Activated T-helper 1 cell treated with Interleukin-2 at 50 U/mL for 16 hours (primary cell): Measurements from ENCODE around the gene SIGLEC12.
"Not testable (repeated sequence)": the region's sequence is repeated elsewhere in the genome, so short reads cannot be mapped to it uniquely, and the experiment has no call there.

Experiments used
- DNase-seq: peaks from one replicate; pipeline ENCODE4 v3.0.0-alpha.2; 2020; ENCODE audit warnings: low read depth

Gene SIGLEC12

GRCh38 chr19:51524666-51525264 is 23.2 kb upstream of the SIGLEC12 start:
- DNase-seq: no peak

- no peak for DNase-seq
Observed at GRCh38 chr19:51521781-51522180, 20.2 kb upstream of the SIGLEC12 start.

- no peak for DNase-seq
Observed at GRCh38 chr19:51521357-51521756, 19.8 kb upstream of the SIGLEC12 start.

GRCh38 chr19:51520728-51521127 is 19.1 kb upstream of the SIGLEC12 start:
- no peak for DNase-seq

GRCh38 chr19:51514866-51515481 is 13.4 kb upstream of the SIGLEC12 start:
- no peak for DNase-seq

GRCh38 chr19:51513968-51514367 is 12.4 kb upstream of the SIGLEC12 start:
- no peak for DNase-seq

- DNase-seq: no peak
Observed at GRCh38 chr19:51511353-51511752, 9.8 kb upstream of the SIGLEC12 start.

GRCh38 chr19:51509823-51510660 is 8.4 kb upstream of the SIGLEC12 start:
- DNase-seq: no peak

- no peak for DNase-seq
Observed at GRCh38 chr19:51508059-51508733, 6.6 kb upstream of the SIGLEC12 start.

GRCh38 chr19:51507640-51508058 is 6.0 kb upstream of the SIGLEC12 start:
- no peak for DNase-seq

- no peak for DNase-seq
Observed at GRCh38 chr19:51507192-51507591, 5.6 kb upstream of the SIGLEC12 start.

- DNase-seq: no peak
Observed at GRCh38 chr19:51505904-51506303, 4.3 kb upstream of the SIGLEC12 start.

GRCh38 chr19:51503896-51504295 is 2.3 kb upstream of the SIGLEC12 start:
- DNase-seq: no peak

- no peak for DNase-seq
Observed at GRCh38 chr19:51503286-51503817, 1.8 kb upstream of the SIGLEC12 start.

- DNase-seq: not testable (repeated sequence)
Observed at GRCh38 chr19:51500931-51501330, 669 bp downstream of the SIGLEC12 start.

- DNase-seq: no peak
Observed at GRCh38 chr19:51497666-51498065, 3.9 kb downstream of the SIGLEC12 start.

- DNase-seq: no peak
Observed at GRCh38 chr19:51493776-51494175, 7.8 kb downstream of the SIGLEC12 start.

GRCh38 chr19:51491586-51491985 is 10.0 kb downstream of the SIGLEC12 start:
- no peak for DNase-seq

GRCh38 chr19:51490676-51491075 is 10.9 kb downstream of the SIGLEC12 start:
- no peak for DNase-seq

GRCh38 chr19:51489113-51489512 is 12.5 kb downstream of the SIGLEC12 start:
- DNase-seq: no peak

- no peak for DNase-seq
Observed at GRCh38 chr19:51488491-51488890, 13.1 kb downstream of the SIGLEC12 start.

GRCh38 chr19:51485960-51486660 is 15.5 kb downstream of the SIGLEC12 start:
- no peak for DNase-seq
